ENCODE data around the gene ELOVL6. TPM values are rescaled to one million over a fixed set of nuclear protein-coding genes. Genes with fewer than 3 reads are reported as not detected.

The ELOVL6 gene
- total and polyA plus RNA-seq, 9 of the 15 experiments (the other 6 are each of a cell fraction or from before 2014, with no cell fraction given), result 18.3 to 82.6 (median 46.0) TPM

DNA sequence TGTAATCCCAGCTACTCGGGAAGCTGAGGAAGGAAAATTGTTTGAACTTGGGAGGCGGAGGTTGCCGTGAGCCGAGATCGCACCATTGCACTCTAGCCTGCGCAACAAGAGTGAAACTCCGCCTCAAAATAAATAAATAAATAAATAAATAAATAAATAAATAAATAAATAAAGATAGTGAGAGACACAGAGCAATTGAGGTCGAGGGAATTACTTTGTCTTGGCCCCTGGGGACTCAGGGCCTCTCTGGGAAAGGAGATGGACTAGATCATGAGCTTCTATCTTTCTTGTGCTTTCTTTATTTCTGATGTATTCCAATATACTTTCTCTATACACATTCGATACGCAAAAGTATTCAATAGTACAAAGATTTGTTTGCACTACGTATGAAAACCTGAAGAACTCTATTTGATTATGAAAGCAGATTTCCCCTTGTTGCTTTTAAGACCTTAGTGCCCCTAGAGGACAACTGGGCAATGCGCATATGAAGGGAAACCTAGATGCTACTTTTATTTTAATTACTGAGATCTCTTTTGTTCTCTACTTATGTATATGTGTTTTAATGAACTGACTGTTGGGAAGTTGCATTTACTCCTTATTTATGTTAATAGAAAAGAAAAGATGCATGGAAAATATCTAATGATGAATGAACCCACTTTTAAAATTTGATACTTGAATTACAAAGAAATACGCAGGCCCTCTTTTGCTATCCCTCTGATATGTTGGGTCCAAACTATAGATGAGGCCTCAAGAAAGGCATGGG is 12.8 kb upstream of the ELOVL6 start (continued):
- TF ChIP-seq, protein P1, sequence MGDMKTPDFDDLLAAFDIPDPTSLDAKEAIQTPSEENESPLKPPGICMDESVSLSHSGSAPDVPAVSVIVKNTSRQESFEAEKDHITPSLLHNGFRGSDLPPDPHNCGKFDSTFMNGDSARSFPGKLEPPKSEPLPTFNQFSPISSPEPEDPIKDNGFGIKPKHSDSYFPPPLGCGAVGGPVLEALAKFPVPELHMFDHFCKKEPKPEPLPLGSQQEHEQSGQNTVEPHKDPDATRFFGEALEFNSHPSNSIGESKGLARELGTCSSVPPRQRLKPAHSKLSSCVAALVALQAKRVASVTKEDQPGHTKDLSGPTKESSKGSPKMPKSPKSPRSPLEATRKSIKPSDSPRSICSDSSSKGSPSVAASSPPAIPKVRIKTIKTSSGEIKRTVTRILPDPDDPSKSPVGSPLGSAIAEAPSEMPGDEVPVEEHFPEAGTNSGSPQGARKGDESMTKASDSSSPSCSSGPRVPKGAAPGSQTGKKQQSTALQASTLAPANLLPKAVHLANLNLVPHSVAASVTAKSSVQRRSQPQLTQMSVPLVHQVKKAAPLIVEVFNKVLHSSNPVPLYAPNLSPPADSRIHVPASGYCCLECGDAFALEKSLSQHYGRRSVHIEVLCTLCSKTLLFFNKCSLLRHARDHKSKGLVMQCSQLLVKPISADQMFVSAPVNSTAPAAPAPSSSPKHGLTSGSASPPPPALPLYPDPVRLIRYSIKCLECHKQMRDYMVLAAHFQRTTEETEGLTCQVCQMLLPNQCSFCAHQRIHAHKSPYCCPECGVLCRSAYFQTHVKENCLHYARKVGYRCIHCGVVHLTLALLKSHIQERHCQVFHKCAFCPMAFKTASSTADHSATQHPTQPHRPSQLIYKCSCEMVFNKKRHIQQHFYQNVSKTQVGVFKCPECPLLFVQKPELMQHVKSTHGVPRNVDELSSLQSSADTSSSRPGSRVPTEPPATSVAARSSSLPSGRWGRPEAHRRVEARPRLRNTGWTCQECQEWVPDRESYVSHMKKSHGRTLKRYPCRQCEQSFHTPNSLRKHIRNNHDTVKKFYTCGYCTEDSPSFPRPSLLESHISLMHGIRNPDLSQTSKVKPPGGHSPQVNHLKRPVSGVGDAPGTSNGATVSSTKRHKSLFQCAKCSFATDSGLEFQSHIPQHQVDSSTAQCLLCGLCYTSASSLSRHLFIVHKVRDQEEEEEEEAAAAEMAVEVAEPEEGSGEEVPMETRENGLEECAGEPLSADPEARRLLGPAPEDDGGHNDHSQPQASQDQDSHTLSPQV (IDR thresholded peaks at IDR 0.05), result 0 out of 2 replicates have a peak, but pooled peaks have one; percentile 28
- TF ChIP-seq EZH2 (IDR thresholded peaks at IDR 0.05; ENCODE audit: borderline replicate concordance, low read depth, low read length), result no peak
- TF ChIP-seq KDM4B (IDR thresholded peaks at IDR 0.05; ENCODE audit: borderline replicate concordance in 2 of 2, low read depth in 1 of 2), result no peak
- 0 out of 2 replicates have a peak, but pooled peaks have one; percentile 38 for TF ChIP-seq EP400 (IDR thresholded peaks at IDR 0.05)
- TF ChIP-seq, protein P2, sequence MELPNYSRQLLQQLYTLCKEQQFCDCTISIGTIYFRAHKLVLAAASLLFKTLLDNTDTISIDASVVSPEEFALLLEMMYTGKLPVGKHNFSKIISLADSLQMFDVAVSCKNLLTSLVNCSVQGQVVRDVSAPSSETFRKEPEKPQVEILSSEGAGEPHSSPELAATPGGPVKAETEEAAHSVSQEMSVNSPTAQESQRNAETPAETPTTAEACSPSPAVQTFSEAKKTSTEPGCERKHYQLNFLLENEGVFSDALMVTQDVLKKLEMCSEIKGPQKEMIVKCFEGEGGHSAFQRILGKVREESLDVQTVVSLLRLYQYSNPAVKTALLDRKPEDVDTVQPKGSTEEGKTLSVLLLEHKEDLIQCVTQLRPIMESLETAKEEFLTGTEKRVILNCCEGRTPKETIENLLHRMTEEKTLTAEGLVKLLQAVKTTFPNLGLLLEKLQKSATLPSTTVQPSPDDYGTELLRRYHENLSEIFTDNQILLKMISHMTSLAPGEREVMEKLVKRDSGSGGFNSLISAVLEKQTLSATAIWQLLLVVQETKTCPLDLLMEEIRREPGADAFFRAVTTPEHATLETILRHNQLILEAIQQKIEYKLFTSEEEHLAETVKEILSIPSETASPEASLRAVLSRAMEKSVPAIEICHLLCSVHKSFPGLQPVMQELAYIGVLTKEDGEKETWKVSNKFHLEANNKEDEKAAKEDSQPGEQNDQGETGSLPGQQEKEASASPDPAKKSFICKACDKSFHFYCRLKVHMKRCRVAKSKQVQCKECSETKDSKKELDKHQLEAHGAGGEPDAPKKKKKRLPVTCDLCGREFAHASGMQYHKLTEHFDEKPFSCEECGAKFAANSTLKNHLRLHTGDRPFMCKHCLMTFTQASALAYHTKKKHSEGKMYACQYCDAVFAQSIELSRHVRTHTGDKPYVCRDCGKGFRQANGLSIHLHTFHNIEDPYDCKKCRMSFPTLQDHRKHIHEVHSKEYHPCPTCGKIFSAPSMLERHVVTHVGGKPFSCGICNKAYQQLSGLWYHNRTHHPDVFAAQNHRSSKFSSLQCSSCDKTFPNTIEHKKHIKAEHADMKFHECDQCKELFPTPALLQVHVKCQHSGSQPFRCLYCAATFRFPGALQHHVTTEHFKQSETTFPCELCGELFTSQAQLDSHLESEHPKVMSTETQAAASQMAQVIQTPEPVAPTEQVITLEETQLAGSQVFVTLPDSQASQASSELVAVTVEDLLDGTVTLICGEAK (IDR thresholded peaks at IDR 0.05), result no peak
- TF ChIP-seq, protein P2 (CRISPR knock-in tag; IDR thresholded peaks at IDR 0.05), result no peak
- TF ChIP-seq, protein P3, sequence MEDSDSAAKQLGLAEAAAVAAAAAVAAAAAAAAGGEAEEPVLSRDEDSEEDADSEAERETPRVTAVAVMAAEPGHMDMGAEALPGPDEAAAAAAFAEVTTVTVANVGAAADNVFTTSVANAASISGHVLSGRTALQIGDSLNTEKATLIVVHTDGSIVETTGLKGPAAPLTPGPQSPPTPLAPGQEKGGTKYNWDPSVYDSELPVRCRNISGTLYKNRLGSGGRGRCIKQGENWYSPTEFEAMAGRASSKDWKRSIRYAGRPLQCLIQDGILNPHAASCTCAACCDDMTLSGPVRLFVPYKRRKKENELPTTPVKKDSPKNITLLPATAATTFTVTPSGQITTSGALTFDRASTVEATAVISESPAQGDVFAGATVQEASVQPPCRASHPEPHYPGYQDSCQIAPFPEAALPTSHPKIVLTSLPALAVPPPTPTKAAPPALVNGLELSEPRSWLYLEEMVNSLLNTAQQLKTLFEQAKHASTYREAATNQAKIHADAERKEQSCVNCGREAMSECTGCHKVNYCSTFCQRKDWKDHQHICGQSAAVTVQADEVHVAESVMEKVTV (CRISPR knock-in tag; IDR thresholded peaks at IDR 0.05), result peak; percentile 41; the same call in 1 of the 2 replicates
- no peak for TF ChIP-seq ZNF77 (CRISPR knock-in tag; IDR thresholded peaks at IDR 0.05)
